ENCODE data around the gene ARL15. TPM values are rescaled to one million over a fixed set of nuclear protein-coding genes. Genes with fewer than 3 reads are reported as not detected.
"Not testable (repeated sequence)": the region's sequence is repeated elsewhere in the genome, so short reads cannot be mapped to it uniquely, and the experiment has no call there.

The ARL15 gene
- total RNA-seq, 1 experiment from 2014 or later, result 6.9 TPM

DNA sequence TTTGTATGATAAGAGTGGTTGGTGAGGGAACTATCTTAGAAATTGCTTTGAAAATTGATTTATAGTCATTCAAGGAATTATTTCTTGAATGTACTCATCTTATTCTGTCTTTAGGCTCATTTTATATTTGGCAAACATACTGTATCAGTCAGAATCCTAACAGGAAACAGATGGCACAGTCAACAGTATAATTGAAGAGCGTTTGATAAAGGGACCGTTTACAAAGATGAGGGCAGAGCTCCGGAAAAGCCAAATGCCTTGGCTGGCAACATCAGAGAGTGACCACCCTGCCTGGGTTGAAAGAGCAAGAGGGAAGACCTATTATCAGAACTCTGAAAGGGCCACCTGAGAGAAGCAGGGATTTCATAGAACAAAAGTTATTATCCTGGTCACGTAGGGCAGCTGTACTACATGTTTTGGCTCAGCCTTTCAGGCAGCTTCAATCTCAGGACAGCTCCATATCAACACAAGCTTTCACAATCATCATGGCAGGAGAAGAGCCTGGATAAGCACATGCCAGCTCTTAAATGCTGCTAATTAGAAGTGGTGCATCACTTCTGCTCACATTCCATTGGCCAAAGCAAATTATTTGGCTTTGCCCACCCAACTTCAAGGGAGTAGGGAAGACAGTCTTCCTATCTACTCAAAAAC is 47.2 kb upstream of the ARL15 start:
- no peak overlapping the region for H2AFZ ChIP-seq (ENCODE audit: low read length)
- TF ChIP-seq EZH2 (IDR thresholded peaks at IDR 0.05; ENCODE audit: low read length, unreplicated experiment), result no peak
- no TSS peak for BruUV-seq (replicated peaks)
- H3F3A ChIP-seq (ENCODE audit: low read length, unreplicated experiment), result no peaks in the 10 kb centered on the region
- H4K20me1 ChIP-seq (ENCODE audit: low read length), result no peaks in the 10 kb centered on the region
- no peaks in the 10 kb centered on the region for H3K79me2 ChIP-seq (ENCODE audit: low read length)
- no peaks in the 10 kb centered on the region for H3K36me3 ChIP-seq (ENCODE audit: low read depth, low read length)
- no peaks in the 10 kb centered on the region for H3K9me2 ChIP-seq (replicated peaks; ENCODE audit: low read length)
- POLR2A ChIA-PET (ENCODE audit: unreplicated experiment), result no interaction called here
- no peaks in the 10 kb centered on the region for H3K9me3 ChIP-seq (ENCODE audit: low read length)
- no peak overlapping the region for H3K27ac ChIP-seq (ENCODE audit: low read length)
- ATAC-seq, result no peak
- no peak overlapping the region for H3K4me2 ChIP-seq (ENCODE audit: low read length)
- no peaks in the 10 kb centered on the region for H3K27me3 ChIP-seq (ENCODE audit: low read length)
- H3K9ac ChIP-seq (ENCODE audit: low read length), result no peak overlapping the region
- H3K4me1 ChIP-seq (ENCODE audit: insufficient read depth, low read length), result peaks cover 15% of the 10 kb centered on the region
- no peak overlapping the region for H3K4me3 ChIP-seq (ENCODE audit: low read length)
- intact Hi-C loops (cut with micrococcal nuclease), result no loop called here
- DNase-seq, result no peak
- CTCF ChIA-PET, result no interaction called here

DNA sequence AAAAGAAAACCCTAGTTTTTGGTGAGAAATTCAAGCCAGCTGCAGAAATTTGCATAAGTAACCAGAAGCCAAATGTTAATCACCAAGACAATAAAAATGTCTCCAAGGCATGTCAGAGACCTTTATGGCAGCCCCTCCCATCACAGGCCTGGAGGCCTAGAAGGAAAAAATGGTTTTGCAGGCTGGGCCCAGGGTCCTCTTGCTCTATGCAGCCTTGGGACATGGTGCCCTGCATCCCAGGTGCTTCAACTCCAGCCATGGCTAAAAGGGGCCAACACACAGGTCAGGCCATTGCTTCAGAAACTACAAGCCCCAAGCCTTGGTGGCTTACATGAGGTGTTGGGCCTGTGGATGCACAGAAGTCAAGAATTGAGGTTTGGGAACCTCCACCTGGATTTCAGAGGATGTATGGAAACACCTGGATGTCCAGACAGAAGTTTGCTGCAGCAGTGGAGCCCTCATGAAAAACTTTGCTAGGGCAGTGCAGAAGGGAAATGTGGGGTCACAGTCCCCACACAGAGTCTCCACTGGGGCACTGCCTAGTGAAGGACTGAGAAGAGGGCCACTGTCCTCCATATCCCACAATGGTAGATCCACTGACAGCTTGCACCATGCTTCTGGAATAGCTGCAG is 43.7 kb upstream of the ARL15 start:
- H3K27me3 ChIP-seq (ENCODE audit: low read length); H3K9ac ChIP-seq (ENCODE audit: low read length); H3K4me1 ChIP-seq (ENCODE audit: insufficient read depth, low read length); H3K36me3 ChIP-seq (ENCODE audit: low read depth, low read length); H3K9me2 ChIP-seq (replicated peaks; ENCODE audit: low read length); POLR2A ChIA-PET (ENCODE audit: unreplicated experiment); H3K9me3 ChIP-seq (ENCODE audit: low read length); H3K27ac ChIP-seq (ENCODE audit: low read length); H3K79me2 ChIP-seq (ENCODE audit: low read length); DNase-seq; H4K20me1 ChIP-seq (ENCODE audit: low read length); CTCF ChIA-PET; intact Hi-C loops (cut with micrococcal nuclease); H3K4me3 ChIP-seq (ENCODE audit: low read length); H3K4me2 ChIP-seq (ENCODE audit: low read length); ATAC-seq; BruUV-seq (replicated peaks); H2AFZ ChIP-seq (ENCODE audit: low read length); H3F3A ChIP-seq (ENCODE audit: low read length, unreplicated experiment): not testable (repeated sequence)

DNA sequence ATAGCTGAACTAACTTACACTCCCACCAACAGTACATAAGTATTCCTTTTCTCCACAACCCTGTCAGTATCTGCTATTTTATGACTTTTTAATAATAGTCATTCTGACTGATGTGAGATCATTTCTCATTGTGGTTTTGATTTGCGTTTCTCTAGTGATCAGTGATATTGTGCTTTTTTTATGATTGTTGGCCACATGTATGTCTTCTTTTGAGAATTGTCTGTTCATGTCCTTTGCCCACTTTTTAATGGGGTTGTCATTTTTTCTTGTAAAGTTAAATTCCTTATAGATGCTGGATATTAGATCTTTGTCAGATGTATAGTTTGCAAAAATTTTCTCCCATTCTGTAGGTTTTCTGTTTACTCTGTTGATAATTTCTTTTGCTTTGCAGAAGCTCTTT is 42.2 kb upstream of the ARL15 start:
- POLR2A ChIA-PET (ENCODE audit: unreplicated experiment); H3K9ac ChIP-seq (ENCODE audit: low read length); H3K9me3 ChIP-seq (ENCODE audit: low read length); BruUV-seq (replicated peaks); H3K27me3 ChIP-seq (ENCODE audit: low read length); H4K20me1 ChIP-seq (ENCODE audit: low read length); H3K4me2 ChIP-seq (ENCODE audit: low read length); H3K27ac ChIP-seq (ENCODE audit: low read length); intact Hi-C loops (cut with micrococcal nuclease); H3K4me1 ChIP-seq (ENCODE audit: insufficient read depth, low read length); H3K79me2 ChIP-seq (ENCODE audit: low read length); H2AFZ ChIP-seq (ENCODE audit: low read length); H3K36me3 ChIP-seq (ENCODE audit: low read depth, low read length); DNase-seq; H3K9me2 ChIP-seq (replicated peaks; ENCODE audit: low read length); ATAC-seq; H3F3A ChIP-seq (ENCODE audit: low read length, unreplicated experiment); CTCF ChIA-PET; H3K4me3 ChIP-seq (ENCODE audit: low read length): not testable (repeated sequence)

DNA sequence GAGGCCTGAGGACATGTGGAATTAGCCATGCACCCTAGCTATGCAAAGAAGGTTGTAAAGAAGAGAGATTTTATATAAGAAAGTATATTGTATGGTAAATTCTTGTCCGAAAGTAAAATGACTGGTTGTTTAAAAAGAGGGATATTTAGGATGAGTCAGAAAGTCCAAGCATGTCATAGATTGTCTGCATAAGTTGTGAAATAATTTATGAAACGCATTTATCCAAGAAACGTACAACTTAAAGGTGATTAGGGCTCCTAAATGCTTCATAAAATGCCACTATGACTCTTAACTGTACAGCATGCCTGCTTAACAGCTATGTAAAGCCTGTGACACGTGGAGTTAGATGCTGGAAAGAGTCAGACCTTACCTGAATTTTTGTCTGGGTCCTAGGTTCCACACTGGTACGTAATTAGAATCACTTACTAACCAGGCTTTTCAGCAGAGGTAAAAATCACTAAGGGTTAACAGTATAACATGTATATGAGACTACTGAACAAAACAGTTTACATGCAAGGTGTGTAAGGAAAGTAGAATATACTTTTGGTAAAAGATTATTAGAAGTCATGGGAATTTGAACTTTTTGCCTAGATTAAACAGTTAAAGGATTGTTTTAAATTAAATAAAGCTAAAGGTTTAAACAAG is 37.0 kb upstream of the ARL15 start:
- ChIA-PET CTCF (no interaction called here), POLR2A (ENCODE audit: unreplicated experiment) (no interaction called here)
- ATAC-seq (no peak), DNase-seq (peak; percentile 13)
- H4K20me1 ChIP-seq (ENCODE audit: low read length), result no peaks in the 10 kb centered on the region
- no peaks in the 10 kb centered on the region for H3F3A ChIP-seq (ENCODE audit: low read length, unreplicated experiment)
- no peaks in the 10 kb centered on the region for H3K79me2 ChIP-seq (ENCODE audit: low read length)
- no TSS peak for BruUV-seq (replicated peaks)
- no peaks in the 10 kb centered on the region for H3K36me3 ChIP-seq (ENCODE audit: low read depth, low read length)
- no peaks in the 10 kb centered on the region for H3K4me1 ChIP-seq (ENCODE audit: insufficient read depth, low read length)
- no peak overlapping the region for H3K4me2 ChIP-seq (ENCODE audit: low read length)
- TF ChIP-seq, protein P1, sequence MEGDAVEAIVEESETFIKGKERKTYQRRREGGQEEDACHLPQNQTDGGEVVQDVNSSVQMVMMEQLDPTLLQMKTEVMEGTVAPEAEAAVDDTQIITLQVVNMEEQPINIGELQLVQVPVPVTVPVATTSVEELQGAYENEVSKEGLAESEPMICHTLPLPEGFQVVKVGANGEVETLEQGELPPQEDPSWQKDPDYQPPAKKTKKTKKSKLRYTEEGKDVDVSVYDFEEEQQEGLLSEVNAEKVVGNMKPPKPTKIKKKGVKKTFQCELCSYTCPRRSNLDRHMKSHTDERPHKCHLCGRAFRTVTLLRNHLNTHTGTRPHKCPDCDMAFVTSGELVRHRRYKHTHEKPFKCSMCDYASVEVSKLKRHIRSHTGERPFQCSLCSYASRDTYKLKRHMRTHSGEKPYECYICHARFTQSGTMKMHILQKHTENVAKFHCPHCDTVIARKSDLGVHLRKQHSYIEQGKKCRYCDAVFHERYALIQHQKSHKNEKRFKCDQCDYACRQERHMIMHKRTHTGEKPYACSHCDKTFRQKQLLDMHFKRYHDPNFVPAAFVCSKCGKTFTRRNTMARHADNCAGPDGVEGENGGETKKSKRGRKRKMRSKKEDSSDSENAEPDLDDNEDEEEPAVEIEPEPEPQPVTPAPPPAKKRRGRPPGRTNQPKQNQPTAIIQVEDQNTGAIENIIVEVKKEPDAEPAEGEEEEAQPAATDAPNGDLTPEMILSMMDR (conservative IDR thresholded peaks at IDR 0.05; ENCODE audit: low read depth, low read length), result no peak
- no peak for TF ChIP-seq EZH2phosphoT487 (IDR thresholded peaks at IDR 0.05; ENCODE audit: borderline replicate concordance, low read length)
- TF ChIP-seq EZH2 (IDR thresholded peaks at IDR 0.05; ENCODE audit: low read length, unreplicated experiment), result no peak
- intact Hi-C loops (cut with micrococcal nuclease), result no loop called here
- H3K4me3 ChIP-seq (ENCODE audit: low read length), result no peak overlapping the region
- H2AFZ ChIP-seq (ENCODE audit: low read length), result no peak overlapping the region
- H3K9me3 ChIP-seq (ENCODE audit: low read length), result 0 out of 2 replicates have a peak, but pooled peaks cover 4% of the 10 kb centered on the region
- no peak overlapping the region for H3K9ac ChIP-seq (ENCODE audit: low read length)
- no peaks in the 10 kb centered on the region for H3K27me3 ChIP-seq (ENCODE audit: low read length)
- H3K27ac ChIP-seq (ENCODE audit: low read length), result no peak overlapping the region
- no peaks in the 10 kb centered on the region for H3K9me2 ChIP-seq (replicated peaks; ENCODE audit: low read length)

All from PC-3 (cell line).